Colonic mucosa (tissue), 4 donors: Measurements from ENCODE around the gene WFDC5. TPM values are rescaled to one million over a fixed set of nuclear protein-coding genes. Genes with fewer than 3 reads are reported as not detected.
A peak's percentile ranks its signal among the peaks of the same experiment; 100 is the strongest.

Experiments
- DNase-seq: peaks from one replicate; pipeline ENCODE4 v3.0.0-alpha.2; 2020
- H3K27ac ChIP-seq: fragments of 200-600 bp; one replicate; pipeline ENCODE4 v1.8.0; 2021
- H3K27me3 ChIP-seq: fragments of 200-600 bp; one replicate; pipeline ENCODE4 v1.8.0; 2021
- H3K36me3 ChIP-seq: fragments of 200-600 bp; one replicate; pipeline ENCODE4 v1.8.0; 2021
- H3K4me1 ChIP-seq: fragments of 200-600 bp; one replicate; pipeline ENCODE4 v1.8.0; 2021; ENCODE audit warnings: mild to moderate bottlenecking
- H3K4me3 ChIP-seq: fragments of 200-600 bp; one replicate; pipeline ENCODE4 v1.8.0; 2021
- H3K9ac ChIP-seq, 2 donors: one replicate each; pipeline ENCODE4 v1.7.0; 2013; ENCODE audit warnings: control low read depth in 2 of 2, low read depth in 2 of 2, low read length in 2 of 2
- H3K9me3 ChIP-seq: fragments of 200-600 bp; one replicate; pipeline ENCODE4 v1.8.0; 2021
- intact Hi-C: fragments of 100-400 bp; cut with DNase I; formaldehyde crosslinking; loops from one replicate; pipeline ENCODE4 v1.14.1; 2022
- total RNA-seq, 2 donors: library from RNA; stranded (reverse); fragmentation: NEBNext Ultra II Directional in 1 of 2; extraction: Animal tissue kit (Norgen Biotek cat#: 25700) in 1 of 2; gene quantifications; one replicate each; pipeline ENCODE4 v1.2.1, GENCODE V29; 2021
- TF ChIP-seq, protein P1 (sequence below): fragments of 200-600 bp; IDR thresholded peaks from one replicate; pipeline ENCODE4 v1.8.0; 2022; ENCODE audit warnings: antibody characterized with exemption, mild to moderate bottlenecking
- donor health status: healthy.
- donor health status: DM: no; HTN: no; CAD: no.
- donor health status: DM: no; HTN: no; CAD: no.

Gene WFDC5
- total RNA-seq, 2 donors from 2014 or later = not detected

DNA sequence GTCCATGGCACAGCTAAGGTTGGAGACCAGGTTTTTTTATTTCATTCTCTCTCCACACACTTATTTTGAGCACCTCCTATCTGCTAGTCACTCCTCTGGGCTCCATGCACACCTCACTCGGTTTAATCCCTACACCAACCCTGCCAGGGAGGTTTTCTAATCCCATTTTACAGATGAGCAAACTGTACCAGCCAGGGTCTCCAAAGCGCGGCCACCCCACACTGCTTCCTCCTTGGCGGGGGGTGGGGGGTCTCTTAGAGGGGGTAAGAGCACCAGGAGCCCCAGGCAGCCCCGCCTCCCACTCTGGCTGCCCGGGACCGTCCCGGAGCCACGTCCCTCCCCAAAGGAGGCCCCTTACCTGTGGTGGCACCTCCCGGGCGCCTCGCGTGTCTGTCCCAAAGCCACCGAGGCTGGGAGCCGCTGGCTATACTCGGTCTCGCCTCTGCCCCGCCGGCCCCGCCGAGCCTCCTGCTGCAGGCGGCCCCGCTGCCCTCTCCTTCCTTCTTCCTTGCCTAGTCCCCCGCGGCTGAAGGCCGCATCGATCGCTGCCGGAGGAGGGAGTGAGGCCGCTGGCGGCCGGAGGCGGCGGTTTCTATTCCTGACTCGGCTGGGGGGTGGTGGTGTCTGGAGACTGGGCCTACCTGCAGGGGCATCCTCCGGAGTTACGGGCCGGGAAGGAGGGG, 14.3 kb downstream of the WFDC5 start, which contains the start of gene KCNS1:
Gene KCNS1, minus strand, starts transcription at position 565 of the 683 bp plus-strand sequence. CDS start 1,891 bp downstream, outside the sequence.
- TF ChIP-seq, protein P1, sequence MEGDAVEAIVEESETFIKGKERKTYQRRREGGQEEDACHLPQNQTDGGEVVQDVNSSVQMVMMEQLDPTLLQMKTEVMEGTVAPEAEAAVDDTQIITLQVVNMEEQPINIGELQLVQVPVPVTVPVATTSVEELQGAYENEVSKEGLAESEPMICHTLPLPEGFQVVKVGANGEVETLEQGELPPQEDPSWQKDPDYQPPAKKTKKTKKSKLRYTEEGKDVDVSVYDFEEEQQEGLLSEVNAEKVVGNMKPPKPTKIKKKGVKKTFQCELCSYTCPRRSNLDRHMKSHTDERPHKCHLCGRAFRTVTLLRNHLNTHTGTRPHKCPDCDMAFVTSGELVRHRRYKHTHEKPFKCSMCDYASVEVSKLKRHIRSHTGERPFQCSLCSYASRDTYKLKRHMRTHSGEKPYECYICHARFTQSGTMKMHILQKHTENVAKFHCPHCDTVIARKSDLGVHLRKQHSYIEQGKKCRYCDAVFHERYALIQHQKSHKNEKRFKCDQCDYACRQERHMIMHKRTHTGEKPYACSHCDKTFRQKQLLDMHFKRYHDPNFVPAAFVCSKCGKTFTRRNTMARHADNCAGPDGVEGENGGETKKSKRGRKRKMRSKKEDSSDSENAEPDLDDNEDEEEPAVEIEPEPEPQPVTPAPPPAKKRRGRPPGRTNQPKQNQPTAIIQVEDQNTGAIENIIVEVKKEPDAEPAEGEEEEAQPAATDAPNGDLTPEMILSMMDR = no peak
- peaks cover 26% of the 10 kb centered on the region for H3K27me3 ChIP-seq
- no peaks in the 10 kb centered on the region for H3K4me1 ChIP-seq
- H3K36me3 ChIP-seq = no peaks in the 10 kb centered on the region
- H3K4me3 ChIP-seq = no peak within 1 kb of the TSS
- intact Hi-C loops = no loop called here
- H3K9me3 ChIP-seq = no peaks in the 10 kb centered on the region
- no peak within 1 kb of the TSS for H3K27ac ChIP-seq
- no peak within 1 kb of the TSS for H3K9ac ChIP-seq
- DNase-seq = no peak

DNA sequence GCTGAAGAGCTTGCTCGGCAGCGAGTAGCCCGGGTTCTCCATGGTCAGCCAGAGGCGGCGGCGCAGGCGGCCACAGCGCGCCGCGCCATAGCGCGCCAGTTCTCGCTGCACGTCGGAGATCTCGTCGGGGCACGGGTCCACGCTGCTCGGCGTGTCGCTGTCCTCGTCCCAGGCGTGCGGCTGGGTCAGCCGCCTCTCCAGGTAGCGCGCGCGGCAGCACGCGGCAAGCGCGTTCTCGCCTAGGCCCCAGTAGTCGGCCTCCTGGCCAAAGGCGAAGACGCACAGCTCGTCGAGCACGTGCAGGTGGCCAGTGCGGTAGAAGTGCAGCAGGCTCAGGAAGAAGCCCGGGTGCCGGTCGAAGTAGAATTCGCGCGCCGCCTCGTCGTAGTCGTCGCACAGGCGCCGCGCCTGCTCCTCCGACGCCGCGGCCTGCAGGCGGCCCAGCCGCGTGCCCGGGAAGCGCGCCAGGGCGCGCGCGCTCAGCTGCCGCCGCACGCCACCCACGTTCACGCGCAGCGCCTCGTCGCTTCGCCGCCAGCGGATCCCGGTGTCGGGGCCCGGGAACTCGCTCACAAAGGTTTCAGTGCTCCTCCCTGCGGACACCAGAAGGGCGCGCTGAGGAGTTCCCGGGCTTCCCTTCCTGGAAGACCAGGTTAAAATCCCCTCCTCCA, 16.7 kb downstream of the WFDC5 start:
- Histone ChIP-seq H3K36me3 (no peaks in the 10 kb centered on the region), H3K4me3 (no peak overlapping the region), H3K9me3 (no peaks in the 10 kb centered on the region), H3K9ac (no peak overlapping the region), H3K27me3 (peaks cover 26% of the 10 kb centered on the region), H3K4me1 (no peaks in the 10 kb centered on the region), H3K27ac (no peak overlapping the region)
- TF ChIP-seq, protein P1 = no peak
- intact Hi-C loops = loop anchor here (5.0 kb wide), 3 partner anchors 51 to 194 kb away; no protein-coding TSS in a partner anchor
- peak; percentile 36 for DNase-seq

DNA sequence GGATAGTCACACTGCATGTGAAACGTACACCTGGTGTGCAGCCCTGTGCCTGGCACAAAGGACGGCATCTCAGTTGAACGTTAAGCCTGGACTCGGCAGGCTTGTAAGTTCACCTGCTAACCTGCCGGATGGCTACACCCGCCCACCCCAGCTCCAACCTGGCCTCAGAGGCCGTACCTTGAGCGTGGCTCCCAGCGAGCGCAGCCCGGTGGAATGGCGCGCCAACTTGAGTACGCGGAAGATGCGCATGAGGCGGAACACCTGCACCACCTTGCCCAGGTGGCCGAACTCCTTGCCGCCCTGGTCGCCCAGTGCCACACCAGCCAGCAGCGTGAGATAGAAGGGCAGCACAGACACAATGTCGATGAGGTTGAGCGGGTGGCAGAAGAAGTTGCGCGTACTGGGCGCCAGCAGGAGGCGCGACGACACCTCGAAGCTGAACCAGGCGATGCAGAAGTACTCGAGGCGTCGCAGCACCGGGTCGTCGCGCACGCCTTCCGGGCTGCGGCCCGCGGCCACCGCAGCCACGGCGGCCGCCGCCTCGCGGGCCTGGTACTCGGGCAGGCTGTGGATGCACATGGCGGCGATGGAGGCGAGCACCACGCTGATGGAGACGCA, 17.4 kb downstream of the WFDC5 start:
- Histone ChIP-seq H3K27me3 (peaks cover 26% of the 10 kb centered on the region), H3K4me1 (no peaks in the 10 kb centered on the region), H3K36me3 (no peaks in the 10 kb centered on the region), H3K27ac (no peak overlapping the region), H3K9me3 (no peaks in the 10 kb centered on the region), H3K9ac (no peak overlapping the region), H3K4me3 (no peak overlapping the region)
- TF ChIP-seq, protein P1 = peak; percentile 22
- peak; percentile 50 for DNase-seq
- intact Hi-C loops = loop anchor here (5.0 kb wide), 3 partner anchors 50 to 195 kb away; no protein-coding TSS in a partner anchor

DNA sequence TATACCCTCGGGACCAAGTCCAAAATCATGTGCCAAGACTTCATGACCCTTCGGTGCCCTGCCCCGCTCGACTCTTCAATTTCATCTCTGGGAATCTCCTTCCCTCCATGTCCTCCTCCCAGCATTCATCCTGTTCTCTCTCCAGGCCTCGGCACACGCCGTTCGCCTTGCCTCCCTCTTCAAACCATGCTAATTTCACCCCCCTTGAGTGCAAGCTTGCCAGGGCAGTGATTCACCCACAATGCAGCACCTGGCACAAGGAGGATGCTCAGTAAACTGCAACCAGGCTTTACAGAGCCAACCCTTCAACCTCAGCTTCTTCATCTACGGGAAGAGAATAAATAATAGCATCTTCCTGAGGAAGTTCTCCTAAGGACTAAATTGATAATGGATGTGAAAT, 18.2 kb downstream of the WFDC5 start:
- Histone ChIP-seq H3K27me3 (peaks cover 26% of the 10 kb centered on the region), H3K9ac (no peak overlapping the region), H3K9me3 (no peaks in the 10 kb centered on the region), H3K27ac (no peak overlapping the region), H3K4me1 (no peaks in the 10 kb centered on the region), H3K4me3 (no peak overlapping the region), H3K36me3 (no peaks in the 10 kb centered on the region)
- no peak for DNase-seq
- intact Hi-C loops = loop anchor here (5.0 kb wide), 3 partner anchors 49 to 196 kb away; no protein-coding TSS in a partner anchor
- TF ChIP-seq, protein P1 = no peak

DNA sequence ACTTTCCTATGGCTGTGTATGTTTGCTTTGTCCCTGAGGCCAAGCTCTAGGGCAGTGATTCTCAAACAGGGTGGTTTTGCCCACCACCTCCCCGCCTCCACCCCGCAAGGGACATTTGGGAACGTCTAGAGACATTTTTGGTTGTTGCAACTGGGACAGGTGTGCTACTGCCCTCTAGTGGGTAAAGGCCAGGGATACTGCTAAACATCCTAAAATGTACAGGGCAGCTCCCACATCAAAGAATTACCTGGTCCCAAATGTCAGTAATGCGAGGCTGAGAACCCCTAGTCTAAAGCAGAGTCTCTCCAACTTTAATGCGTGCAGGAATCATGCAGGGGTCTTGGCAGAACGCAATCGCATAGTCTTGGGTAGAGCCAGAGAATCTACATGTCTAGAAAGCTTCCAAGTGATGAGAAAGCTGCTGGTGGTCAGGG, 19.2 kb downstream of the WFDC5 start:
- intact Hi-C loops = loop anchor here (5.0 kb wide), 3 partner anchors 49 to 196 kb away; no protein-coding TSS in a partner anchor

More for the DNA sequence above, 19.2 kb downstream of the WFDC5 start:
- no peaks in the 10 kb centered on the region for H3K4me1 ChIP-seq
- peaks cover 26% of the 10 kb centered on the region for H3K27me3 ChIP-seq
- H3K4me3 ChIP-seq = no peak overlapping the region
- H3K9ac ChIP-seq = no peak overlapping the region
- H3K27ac ChIP-seq = no peak overlapping the region
- H3K36me3 ChIP-seq = no peaks in the 10 kb centered on the region
- DNase-seq = peak; percentile 57
- no peaks in the 10 kb centered on the region for H3K9me3 ChIP-seq
- TF ChIP-seq, protein P1 = peak; percentile 65
